IMR-90 (cell line): ENCODE results near the gene C4orf17. TPM values are rescaled to one million over a fixed set of nuclear protein-coding genes. Genes with fewer than 3 reads are reported as not detected.

Experiments
- ATAC-seq: fragments of 200-7000 bp; cut with Tn5 transposase; 2 replicates; pipeline ENCODE4 v1.9.1; 2020; ENCODE audit warnings: low read depth, mild to moderate bottlenecking, moderate library complexity
- BruUV-seq: library from RNA; stranded (reverse); fragments of 400-500 nt; replicated peaks from 2 replicates; lab custom pipeline; 2021; lab: Mats Ljungman, UMichigan
- CTCF ChIA-PET: fragments of 300-600 bp; formaldehyde crosslinking; extraction: SDS; loops from one replicate; lab custom pipeline; 2021; ENCODE audit warnings: antibody characterized with exemption; lab: Yijun Ruan, JAX
- POLR2A ChIA-PET: fragments of 300-600 bp; sonication (Branson Sonifier 250); formaldehyde crosslinking; loops from one replicate; lab custom pipeline; 2022; ENCODE audit warnings: antibody characterized with exemption; ENCODE audit not compliant: unreplicated experiment; lab: Charles Lee
- DNase-seq: peaks from one replicate; pipeline ENCODE4 v3.0.0; 2013
- H2AFZ ChIP-seq: replicated peaks from 2 replicates; pipeline ENCODE3; 2013; ENCODE audit warnings: low read length, mild to moderate bottlenecking; ENCODE audit not compliant: poor library complexity
- H2AK5ac ChIP-seq: 2 replicates; pipeline ENCODE4 v1.6.1; 2013; ENCODE audit warnings: low read depth, low read length, inconsistent platforms
- H2AK9ac ChIP-seq: replicated peaks from 2 replicates; pipeline ENCODE3; 2013; ENCODE audit warnings: mild to moderate bottlenecking, low read depth, low read length, moderate library complexity; ENCODE audit not compliant: poor library complexity
- H2BK120ac ChIP-seq: 2 replicates; pipeline ENCODE4 v1.6.1; 2013; ENCODE audit warnings: low read depth, low read length, inconsistent platforms
- H2BK15ac ChIP-seq: 3 replicates; pipeline ENCODE4 v1.6.1; 2013; ENCODE audit warnings: low read depth, low read length, inconsistent platforms
- H2BK20ac ChIP-seq: 2 replicates; pipeline ENCODE4 v1.6.1; 2013; ENCODE audit warnings: low read depth, mild to moderate bottlenecking, inconsistent platforms, low read length, moderate library complexity
- H2BK5ac ChIP-seq: 2 replicates; pipeline ENCODE4 v1.6.1; 2013; ENCODE audit warnings: mild to moderate bottlenecking, low read depth, low read length, inconsistent platforms; ENCODE audit not compliant: poor library complexity, severe bottlenecking
- H3K14ac ChIP-seq: replicated peaks from 2 replicates; pipeline ENCODE4 v1.6.1; 2013; ENCODE audit warnings: low read depth, low read length, inconsistent platforms
- H3K18ac ChIP-seq: 2 replicates; pipeline ENCODE4 v1.6.1; 2013; ENCODE audit warnings: low read depth, low read length, control low read depth
- H3K23ac ChIP-seq: 2 replicates; pipeline ENCODE4 v1.6.1; 2013; ENCODE audit warnings: low read depth, low read length, inconsistent platforms
- H3K27ac ChIP-seq: 2 replicates; pipeline ENCODE4 v1.5.1; 2013; ENCODE audit warnings: mild to moderate bottlenecking, control low read depth, low read length; ENCODE audit not compliant: insufficient read depth
- H3K27me3 ChIP-seq: 2 replicates; pipeline ENCODE4 v1.6.1; 2013; ENCODE audit warnings: low read length; ENCODE audit not compliant: control insufficient read depth, insufficient read depth
- H3K36me3 ChIP-seq: 2 replicates; pipeline ENCODE4 v1.6.1; 2013; ENCODE audit warnings: low read length, mixed read lengths; ENCODE audit not compliant: control insufficient read depth, insufficient read depth
- H3K4ac ChIP-seq: 2 replicates; pipeline ENCODE4 v1.6.1; 2013; ENCODE audit warnings: low read depth, low read length, inconsistent platforms
- H3K4me1 ChIP-seq: 2 replicates; pipeline ENCODE4 v1.6.1; 2013; ENCODE audit warnings: low read length, mixed read lengths; ENCODE audit not compliant: control insufficient read depth, insufficient read depth
- H3K4me2 ChIP-seq: 2 replicates; pipeline ENCODE4 v1.6.1; 2013; ENCODE audit warnings: low read depth, mild to moderate bottlenecking, control low read depth, low read length, moderate library complexity
- H3K4me3 ChIP-seq: 2 replicates; pipeline ENCODE4 v1.5.1; 2013; ENCODE audit warnings: low read depth, mild to moderate bottlenecking, control low read depth, low read length, moderate library complexity; ENCODE audit not compliant: insufficient read depth
- H3K56ac ChIP-seq: 2 replicates; pipeline ENCODE4 v1.6.1; 2013; ENCODE audit warnings: low read length, inconsistent platforms; ENCODE audit not compliant: insufficient read depth; ENCODE audit errors: extremely low read depth
- H3K79me1 ChIP-seq, 2 experiments: 2 replicates each; pipeline ENCODE4 v1.6.1; 2013; ENCODE audit warnings: low read length in 2 of 2, inconsistent platforms in 1 of 2, low read depth in 1 of 2
- H3K9ac ChIP-seq: 2 replicates; pipeline ENCODE4 v1.6.1; 2013; ENCODE audit warnings: low read depth, low read length, control low read depth
- H3K9me1 ChIP-seq: 2 replicates; pipeline ENCODE4 v1.6.1; 2013; ENCODE audit warnings: low read length, inconsistent platforms; ENCODE audit not compliant: insufficient read depth
- H3K9me3 ChIP-seq: 2 replicates; pipeline ENCODE4 v1.6.1; 2013; ENCODE audit warnings: low read length; ENCODE audit not compliant: control insufficient read depth, insufficient read depth
- H4K20me1 ChIP-seq: 2 replicates; pipeline ENCODE4 v1.6.1; 2013; ENCODE audit warnings: low read length, inconsistent platforms; ENCODE audit not compliant: insufficient read depth
- H4K5ac ChIP-seq: 2 replicates; pipeline ENCODE4 v1.6.1; 2013; ENCODE audit warnings: mild to moderate bottlenecking, low read depth, low read length, control low read depth
- H4K8ac ChIP-seq, 2 experiments: 2 replicates each; pipeline ENCODE4 v1.6.1; 2013; ENCODE audit warnings: low read depth in 2 of 2, low read length in 2 of 2, control low read depth in 1 of 2, inconsistent platforms in 1 of 2
- H4K91ac ChIP-seq: 2 replicates; pipeline ENCODE4 v1.6.1; 2013; ENCODE audit warnings: low read depth, low read length, inconsistent platforms; ENCODE audit not compliant: insufficient read depth
- BHLHE40 ChIP-seq: fragments of 150-350 bp; IDR thresholded peaks from 2 replicates; pipeline ENCODE4 v1.6.1; 2016; ENCODE audit warnings: mild to moderate bottlenecking, low read depth, low read length
- CEBPB ChIP-seq: IDR thresholded peaks from 2 replicates; pipeline ENCODE4 v1.6.1; 2012; ENCODE audit warnings: low read depth, low read length, improper control_type of control experiment
- MXI1 ChIP-seq: IDR thresholded peaks from 2 replicates; pipeline ENCODE4 v1.6.1; 2012; ENCODE audit warnings: low read depth, mild to moderate bottlenecking, low read length, moderate library complexity, borderline replicate concordance
- NFE2L2 ChIP-seq: fragments of 150-350 bp; IDR thresholded peaks from 2 replicates; pipeline ENCODE4 v1.6.1; 2016; ENCODE audit warnings: low read depth, mild to moderate bottlenecking, low read length
- RCOR1 ChIP-seq: IDR thresholded peaks from 2 replicates; pipeline ENCODE4 v1.6.1; 2012; ENCODE audit warnings: mild to moderate bottlenecking, low read length, improper control_type of control experiment; ENCODE audit not compliant: insufficient replicate concordance
- SMC3 ChIP-seq: fragments of 150-350 bp; IDR thresholded peaks from 2 replicates; pipeline ENCODE4 v1.6.1; 2016; ENCODE audit warnings: low read depth, mild to moderate bottlenecking, antibody characterized with exemption, low read length, moderate library complexity
- USF2 ChIP-seq: fragments of 150-350 bp; IDR thresholded peaks from 2 replicates; pipeline ENCODE4 v1.6.1; 2017; ENCODE audit warnings: mild to moderate bottlenecking, antibody characterized with exemption, low read length, low read depth
- WGBS, 2 experiments: methylation state at CpG; one replicate each; pipeline versions ENCODE4 v1.1.5 to v1.1.7; 2013; ENCODE audit warnings: missing lambda C conversion rate in 2 of 2; ENCODE audit not compliant: insufficient read length in 1 of 2; ENCODE audit errors: extremely low coverage in 2 of 2; 5-methylcytosine and 5-hydroxymethylcytosine counted together
- dilution Hi-C: fragments of 300-500 bp; cut with HindIII; formaldehyde crosslinking; loops from one replicate; pipeline ENCODE4 v1.14.3; 2018; ENCODE audit warnings: low sequenced_read_pairs; ENCODE audit not compliant: unreplicated experiment
- in situ Hi-C: fragments of 300-500 bp; cut with MboI; formaldehyde crosslinking; loops from 3 replicates; pipeline ENCODE4 v1.14.3; 2019; ENCODE audit warnings: low sequenced_read_pairs, inconsistent platforms, mixed read lengths
- intact Hi-C: fragments of 100-400 bp; cut with micrococcal nuclease; formaldehyde crosslinking; loops from 2 replicates; pipeline ENCODE4 v1.10.0; 2022
- polyA plus RNA-seq, 3 experiments: library from polyadenylated mRNA; depleted of rRNA; stranded (reverse); fragments of >200 nt; gene quantifications; 2 replicates each; pipeline ENCODE4 v1.2.3, GENCODE V29; 2012; ENCODE audit warnings: low replicate concordance in 1 of 3
- total RNA-seq: library from RNA; depleted of rRNA; stranded (reverse); fragments of >200 nt; gene quantifications from 2 replicates; pipeline ENCODE4 v1.2.3, GENCODE V29; 2012

The C4orf17 gene
- total and polyA plus RNA-seq, 2 of the 4 experiments (the other 2 are of a cell fraction): not detected

GRCh38 chr4:99552872-99553271, 42.1 kb downstream of the C4orf17 start:
- no peaks in the 10 kb centered on the region for H3K36me3 ChIP-seq
- dilution Hi-C loops (no loop called here), intact Hi-C loops (no loop called here), in situ Hi-C loops (loop anchor here (25.0 kb wide), 1 partner anchor 509 kb away; no protein-coding TSS in a partner anchor)
- H3K14ac ChIP-seq: no peak overlapping the region
- H3K18ac ChIP-seq: no peak overlapping the region
- no peak overlapping the region for H3K27ac ChIP-seq
- no peak overlapping the region for H2BK120ac ChIP-seq
- no peaks in the 10 kb centered on the region for H3K9me1 ChIP-seq
- H4K5ac ChIP-seq: no peak overlapping the region
- H4K20me1 ChIP-seq: no peaks in the 10 kb centered on the region
- no peak for DNase-seq
- H3K4me1 ChIP-seq: no peaks in the 10 kb centered on the region
- H2BK5ac ChIP-seq: no peak overlapping the region
- H2BK20ac ChIP-seq: no peak overlapping the region
- no peak overlapping the region for H4K91ac ChIP-seq
- H3K9me3 ChIP-seq: no peaks in the 10 kb centered on the region
- no peak overlapping the region for H3K4ac ChIP-seq
- H3K23ac ChIP-seq: no peak overlapping the region
- H2AK9ac ChIP-seq: no peak overlapping the region
- no TSS peak for BruUV-seq
- H3K4me2 ChIP-seq: no peak overlapping the region
- CTCF ChIA-PET: no interaction called here
- no peak for TF ChIP-seq USF2
- no peak for TF ChIP-seq BHLHE40
- TF ChIP-seq CEBPB: peak; percentile 49
- no peak for TF ChIP-seq NFE2L2
- TF ChIP-seq RCOR1: no peak
- no peak for TF ChIP-seq SMC3
- no peak for TF ChIP-seq MXI1
- WGBS, 2 experiments: no CpG with 5 or more reads among the region's 2 CpGs
- H3K56ac ChIP-seq: no peak overlapping the region
- H2BK15ac ChIP-seq: no peak overlapping the region
- POLR2A ChIA-PET: no interaction called here
- no peak for ATAC-seq
- no peak overlapping the region for H3K9ac ChIP-seq
- H2AK5ac ChIP-seq: no peak overlapping the region
- no peak overlapping the region for H3K4me3 ChIP-seq
- H2AFZ ChIP-seq: no peak overlapping the region
- no peak overlapping the region for H4K8ac ChIP-seq
- H3K27me3 ChIP-seq: no peaks in the 10 kb centered on the region
- H3K79me1 ChIP-seq: no peaks in the 10 kb centered on the region
